ENCODE data around the gene FAM240A.

FAM240A gene

DNA sequence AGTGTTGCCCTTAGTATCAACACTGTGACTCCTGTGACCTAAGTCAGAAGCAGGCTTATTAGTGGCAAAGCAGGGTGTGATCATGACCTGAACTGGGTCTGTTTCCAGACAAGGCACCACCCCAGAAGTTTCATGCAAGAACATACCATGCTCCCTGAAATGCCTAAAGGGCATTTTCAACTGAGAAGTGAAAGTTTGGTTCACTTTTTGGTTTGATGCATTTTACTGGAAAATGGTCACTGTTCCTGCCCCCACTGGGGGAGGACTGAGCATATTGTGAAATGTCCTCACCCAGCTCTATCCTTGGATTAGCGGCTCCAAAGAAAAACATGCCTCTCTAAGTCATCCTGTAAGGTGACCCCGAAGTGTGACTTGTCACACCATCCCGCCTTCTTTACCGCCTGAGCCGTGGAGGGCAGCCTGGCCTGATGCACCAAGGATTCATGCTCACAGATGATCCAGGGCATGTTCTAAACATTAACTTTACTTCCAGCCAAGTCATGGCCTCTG is 3.1 kb upstream of the FAM240A start:
- peaks cover 3% of the 10 kb centered on the region; the same call in 1 of the 2 replicates for H3K4me1 ChIP-seq (ENCODE audit: control insufficient read depth, insufficient read depth, low read length)
- no peaks in the 10 kb centered on the region for H3K9me3 ChIP-seq (ENCODE audit: control insufficient read depth, insufficient read depth, low read length)
- no peak overlapping the region for H3K4me3 ChIP-seq (ENCODE audit: low read length)
- DNase-seq (ENCODE audit: low read depth, low spot score): no peak
- no peaks in the 10 kb centered on the region for H3K27me3 ChIP-seq (ENCODE audit: control insufficient read depth, insufficient read depth, low read length)
- no CpG with 5 or more reads among the region's 5 CpGs for WGBS (ENCODE audit: insufficient coverage, insufficient read length)
- no peaks in the 10 kb centered on the region for H3K36me3 ChIP-seq (ENCODE audit: control insufficient read depth, insufficient read depth, low read length)
- H3K27ac ChIP-seq (ENCODE audit: low read length): no peak overlapping the region

GRCh38 chr3:46609944-46610722 is 2.2 kb upstream of the FAM240A start:
- H3K9me3 ChIP-seq (ENCODE audit: control insufficient read depth, insufficient read depth, low read length): no peaks in the 10 kb centered on the region

DNA sequence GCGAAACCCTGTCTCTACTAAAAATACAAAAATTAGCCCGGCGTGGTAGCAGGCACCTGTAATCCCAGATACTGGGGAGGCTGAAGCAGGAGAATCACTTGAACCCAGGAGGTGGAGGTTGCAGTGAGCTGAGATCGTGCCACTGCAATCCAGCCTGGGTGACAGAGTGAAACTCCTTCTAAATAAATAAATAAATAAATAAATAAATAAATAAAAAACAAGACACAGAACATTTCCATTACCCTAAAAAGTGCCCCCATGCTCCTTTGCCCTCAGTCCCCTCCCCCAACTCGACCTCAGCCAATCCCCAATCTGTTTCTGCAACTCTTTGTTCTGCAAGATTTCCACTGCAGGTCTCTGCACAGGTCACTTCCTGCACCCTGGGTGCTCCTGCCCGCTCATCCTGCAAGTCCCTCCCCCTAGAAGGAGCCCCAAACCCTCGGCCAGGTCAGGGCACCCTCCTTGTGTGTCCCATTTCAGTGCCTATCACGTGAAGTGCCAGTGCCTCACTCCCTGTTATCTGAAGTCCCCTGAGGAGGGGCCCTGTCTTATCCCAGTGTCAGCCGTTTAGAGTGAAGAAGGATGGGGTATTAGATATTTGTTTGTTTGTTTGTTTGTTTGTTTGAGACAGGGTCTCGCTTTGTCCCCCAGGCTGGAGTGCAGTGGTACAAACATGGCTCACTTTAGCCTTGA is 1.1 kb downstream of the FAM240A start:
- Histone ChIP-seq H3K4me3 (ENCODE audit: low read length) (no peak overlapping the region), H3K27me3 (ENCODE audit: control insufficient read depth, insufficient read depth, low read length) (no peaks in the 10 kb centered on the region)
- WGBS (ENCODE audit: insufficient coverage, insufficient read length): no CpG with 5 or more reads among the region's 10 CpGs

More at GRCh38 chr3:46609944-46610722, 2.2 kb upstream of the FAM240A start:
- H3K27me3 ChIP-seq (ENCODE audit: control insufficient read depth, insufficient read depth, low read length): no peaks in the 10 kb centered on the region
- H3K4me3 ChIP-seq (ENCODE audit: low read length): no peak overlapping the region
- WGBS (ENCODE audit: insufficient coverage, insufficient read length): no CpG with 5 or more reads among the region's 12 CpGs
- no peaks in the 10 kb centered on the region for H3K36me3 ChIP-seq (ENCODE audit: control insufficient read depth, insufficient read depth, low read length)
- H3K27ac ChIP-seq (ENCODE audit: low read length): no peak overlapping the region
- H3K4me1 ChIP-seq (ENCODE audit: control insufficient read depth, insufficient read depth, low read length): peaks cover 3% of the 10 kb centered on the region; the same call in 1 of the 2 replicates
- no peak for DNase-seq (ENCODE audit: low read depth, low spot score)

GRCh38 chr3:46614431-46614830 is 2.1 kb downstream of the FAM240A start:
- WGBS (ENCODE audit: insufficient coverage, insufficient read length): no CpG with 5 or more reads among the region's 4 CpGs
- Histone ChIP-seq H3K4me3 (ENCODE audit: low read length) (no peak overlapping the region), H3K4me1 (ENCODE audit: control insufficient read depth, insufficient read depth, low read length) (peaks cover 3% of the 10 kb centered on the region; the same call in 1 of the 2 replicates), H3K36me3 (ENCODE audit: control insufficient read depth, insufficient read depth, low read length) (no peaks in the 10 kb centered on the region), H3K27ac (ENCODE audit: low read length) (no peak overlapping the region), H3K27me3 (ENCODE audit: control insufficient read depth, insufficient read depth, low read length) (no peaks in the 10 kb centered on the region), H3K9me3 (ENCODE audit: control insufficient read depth, insufficient read depth, low read length) (no peaks in the 10 kb centered on the region)
- DNase-seq (ENCODE audit: low read depth, low spot score): no peak

More for the DNA sequence above, 1.1 kb downstream of the FAM240A start:
- no peak for DNase-seq (ENCODE audit: low read depth, low spot score)
- Histone ChIP-seq H3K36me3 (ENCODE audit: control insufficient read depth, insufficient read depth, low read length) (no peaks in the 10 kb centered on the region), H3K9me3 (ENCODE audit: control insufficient read depth, insufficient read depth, low read length) (no peaks in the 10 kb centered on the region), H3K4me1 (ENCODE audit: control insufficient read depth, insufficient read depth, low read length) (peaks cover 3% of the 10 kb centered on the region; the same call in 1 of the 2 replicates), H3K27ac (ENCODE audit: low read length) (no peak overlapping the region)

- DNase-seq (ENCODE audit: low read depth, low spot score): no peak
- no CpG with 5 or more reads among the region's 9 CpGs for WGBS (ENCODE audit: insufficient coverage, insufficient read length)
- no peak overlapping the region for H3K4me3 ChIP-seq (ENCODE audit: low read length)
- 0 out of 2 replicates have a peak, but pooled peaks cover 3% of the 10 kb centered on the region for H3K4me1 ChIP-seq (ENCODE audit: control insufficient read depth, insufficient read depth, low read length)
- H3K9me3 ChIP-seq (ENCODE audit: control insufficient read depth, insufficient read depth, low read length): no peaks in the 10 kb centered on the region
- H3K27me3 ChIP-seq (ENCODE audit: control insufficient read depth, insufficient read depth, low read length): no peaks in the 10 kb centered on the region
- no peaks in the 10 kb centered on the region for H3K36me3 ChIP-seq (ENCODE audit: control insufficient read depth, insufficient read depth, low read length)
- H3K27ac ChIP-seq (ENCODE audit: low read length): no peak overlapping the region
Observed at GRCh38 chr3:46615050-46615775, 2.9 kb downstream of the FAM240A start.

GRCh38 chr3:46615976-46616375 is 3.7 kb downstream of the FAM240A start:
- 0 out of 2 replicates have a peak, but pooled peaks cover 3% of the 10 kb centered on the region for H3K4me1 ChIP-seq (ENCODE audit: control insufficient read depth, insufficient read depth, low read length)
- H3K27me3 ChIP-seq (ENCODE audit: control insufficient read depth, insufficient read depth, low read length): no peaks in the 10 kb centered on the region
- no peak overlapping the region for H3K27ac ChIP-seq (ENCODE audit: low read length)
- H3K36me3 ChIP-seq (ENCODE audit: control insufficient read depth, insufficient read depth, low read length): no peaks in the 10 kb centered on the region
- no peak overlapping the region for H3K4me3 ChIP-seq (ENCODE audit: low read length)
- no peak for DNase-seq (ENCODE audit: low read depth, low spot score)
- no peaks in the 10 kb centered on the region for H3K9me3 ChIP-seq (ENCODE audit: control insufficient read depth, insufficient read depth, low read length)
- WGBS (ENCODE audit: insufficient coverage, insufficient read length): no CpG with 5 or more reads among the region's 3 CpGs

DNA sequence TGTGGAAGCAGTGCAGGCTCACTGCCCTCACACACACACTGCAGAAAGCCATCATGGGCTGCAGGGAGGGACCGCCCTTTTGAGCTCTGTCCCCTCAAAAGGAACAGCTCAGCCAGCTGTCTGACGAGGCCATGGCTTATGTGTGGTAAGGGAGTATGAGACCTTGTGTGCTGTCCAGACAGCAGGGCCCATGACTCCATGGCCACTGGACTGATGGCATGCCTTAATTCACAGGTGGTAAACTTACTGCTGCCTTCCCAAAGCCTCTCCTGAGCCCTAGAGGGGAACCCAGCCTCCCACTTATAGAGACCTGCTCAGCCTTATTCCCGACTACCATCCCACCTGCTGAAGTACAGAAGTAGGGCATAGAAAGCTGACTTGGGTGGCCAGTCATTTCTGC is 5.6 kb downstream of the FAM240A start:
- 0 out of 2 replicates have a peak, but pooled peaks cover 1% of the 10 kb centered on the region for H3K4me1 ChIP-seq (ENCODE audit: control insufficient read depth, insufficient read depth, low read length)
- no peak overlapping the region for H3K27ac ChIP-seq (ENCODE audit: low read length)
- WGBS (ENCODE audit: insufficient coverage, insufficient read length): no CpG with 5 or more reads among the region's 3 CpGs
- DNase-seq (ENCODE audit: low read depth, low spot score): no peak
- no peaks in the 10 kb centered on the region for H3K36me3 ChIP-seq (ENCODE audit: control insufficient read depth, insufficient read depth, low read length)
- no peak overlapping the region for H3K4me3 ChIP-seq (ENCODE audit: low read length)
- no peaks in the 10 kb centered on the region for H3K9me3 ChIP-seq (ENCODE audit: control insufficient read depth, insufficient read depth, low read length)
- H3K27me3 ChIP-seq (ENCODE audit: control insufficient read depth, insufficient read depth, low read length): no peaks in the 10 kb centered on the region

DNA sequence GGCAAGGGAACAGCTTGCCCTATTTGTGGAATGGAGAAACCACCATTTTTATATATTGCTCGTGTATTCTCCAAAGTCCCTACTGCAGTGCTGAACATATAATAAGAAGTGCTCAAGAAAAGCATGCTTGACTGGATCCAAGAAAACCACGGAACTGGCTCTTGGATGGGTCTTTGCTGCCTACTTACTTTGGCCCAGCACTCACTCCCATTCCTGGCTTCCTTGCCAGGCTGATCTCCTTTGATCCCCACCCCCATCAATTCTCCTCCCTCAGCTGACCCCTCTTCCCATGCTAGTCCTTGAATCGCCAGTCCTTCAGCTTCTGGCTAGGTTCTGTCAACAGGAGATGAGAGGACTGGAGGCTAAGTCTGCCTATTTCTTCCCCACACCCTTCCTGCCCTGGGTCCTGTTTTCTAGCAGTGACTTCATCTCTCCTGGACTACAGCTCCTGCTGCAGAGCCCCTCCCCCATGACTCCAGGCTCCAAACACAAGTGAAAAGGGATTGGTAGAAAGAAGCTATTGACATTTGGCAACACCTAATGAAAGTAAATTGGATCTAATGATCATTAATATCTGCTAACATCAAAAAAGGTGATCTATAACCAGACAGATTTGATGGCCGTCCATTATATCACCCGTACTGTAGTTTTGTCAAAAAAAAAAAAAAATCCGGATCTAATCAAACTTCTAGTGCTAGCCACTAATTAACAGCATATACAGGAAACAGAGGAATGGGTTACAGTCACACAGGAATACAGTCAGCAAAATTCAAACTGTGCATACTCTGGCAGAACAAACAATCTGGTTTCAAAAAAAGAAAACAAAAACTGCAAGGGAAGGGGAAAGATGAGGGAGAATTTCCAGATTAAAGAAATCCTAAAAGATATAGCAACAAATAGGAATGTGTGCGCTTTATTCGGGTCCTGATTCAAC is 7.8 kb downstream of the FAM240A start:
- WGBS (ENCODE audit: insufficient coverage, insufficient read length): no CpG with 5 or more reads among the region's 8 CpGs
- 0 out of 2 replicates have a peak, but pooled peaks cover 2% of the 10 kb centered on the region for H3K4me1 ChIP-seq (ENCODE audit: control insufficient read depth, insufficient read depth, low read length)
- H3K36me3 ChIP-seq (ENCODE audit: control insufficient read depth, insufficient read depth, low read length): no peaks in the 10 kb centered on the region
- H3K27me3 ChIP-seq (ENCODE audit: control insufficient read depth, insufficient read depth, low read length): no peaks in the 10 kb centered on the region
- no peaks in the 10 kb centered on the region for H3K9me3 ChIP-seq (ENCODE audit: control insufficient read depth, insufficient read depth, low read length)
- H3K27ac ChIP-seq (ENCODE audit: low read length): no peak overlapping the region
- no peak for DNase-seq (ENCODE audit: low read depth, low spot score)
- H3K4me3 ChIP-seq (ENCODE audit: low read length): no peak overlapping the region

GRCh38 chr3:46624533-46624932 is 12.2 kb downstream of the FAM240A start:
- Histone ChIP-seq H3K36me3 (ENCODE audit: control insufficient read depth, insufficient read depth, low read length) (no peaks in the 10 kb centered on the region), H3K4me3 (ENCODE audit: low read length) (no peak overlapping the region), H3K4me1 (ENCODE audit: control insufficient read depth, insufficient read depth, low read length) (peaks cover 5% of the 10 kb centered on the region; the same call in 1 of the 2 replicates), H3K27me3 (ENCODE audit: control insufficient read depth, insufficient read depth, low read length) (no peaks in the 10 kb centered on the region), H3K27ac (ENCODE audit: low read length) (no peak overlapping the region), H3K9me3 (ENCODE audit: control insufficient read depth, insufficient read depth, low read length) (no peaks in the 10 kb centered on the region)
- no peak for DNase-seq (ENCODE audit: low read depth, low spot score)
- WGBS (ENCODE audit: insufficient coverage, insufficient read length): no CpG with 5 or more reads among the region's 2 CpGs

All from iPS DF 6.9 (cell line).